HepG2 (cell line): ENCODE measurements around the gene PIAS1. TPM values are rescaled to one million over a fixed set of nuclear protein-coding genes. Genes with fewer than 3 reads are reported as not detected.
"Not testable (repeated sequence)": the region's sequence is repeated elsewhere in the genome, so short reads cannot be mapped to it uniquely, and the experiment has no call there.

Experiments
- ATAC-seq: fragments of 200-7000 bp; cut with Tn5 transposase; 3 replicates; pipeline ENCODE4 v1.9.1; 2020; ENCODE audit warnings: mild to moderate bottlenecking, moderate library complexity
- BruUV-seq: library from RNA; stranded (reverse); fragments of 400-500 nt; replicated peaks from 2 replicates; lab custom pipeline; 2021; lab: Mats Ljungman, UMichigan
- CTCF ChIA-PET: fragments of 300-600 bp; formaldehyde crosslinking; extraction: SDS; loops from one replicate; lab custom pipeline; 2021; ENCODE audit warnings: low total read pairs, inconsistent platforms, low intra/inter-chr PET ratio; lab: Yijun Ruan, JAX
- POLR2A ChIA-PET: fragments of 350-600 bp; sonication (Branson Sonifier 250); formaldehyde crosslinking; loops from one replicate; lab custom pipeline; 2020; ENCODE audit warnings: antibody characterized with exemption, inconsistent platforms; lab: Yijun Ruan, JAX
- DNase-seq: peaks from one replicate; pipeline ENCODE4 v3.0.0-alpha.2; 2015; ENCODE audit warnings: low spot score
- FAIRE-seq: peaks from 3 replicates; lab custom pipeline; 2011; peaks lifted over from hg19 to GRCh38; lab: Jason Lieb, UNC
- H2AFZ ChIP-seq: one replicate; pipeline ENCODE4 v1.6.1; 2011; ENCODE audit warnings: low read length, inconsistent platforms
- H3K27ac ChIP-seq: fragments of 300-600 bp; 3 replicates; pipeline ENCODE4 v1.8.0; 2011; ENCODE audit warnings: mixed run types, mild to moderate bottlenecking, mixed read lengths, low read length, inconsistent platforms; ENCODE audit not compliant: insufficient read depth; ENCODE audit errors: extremely low read length
- H3K27me3 ChIP-seq, 2 experiments: fragments of 200-600 bp in 1 of 2; 2 replicates in 1 of 2; 3 replicates in 1 of 2; pipeline versions ENCODE4 v1.6.0 to v1.8.0; 2011; ENCODE audit warnings: low read length in 2 of 2, mild to moderate bottlenecking in 2 of 2, moderate library complexity in 2 of 2, inconsistent platforms in 1 of 2; ENCODE audit not compliant: insufficient read depth in 2 of 2, control insufficient read depth in 1 of 2
- H3K36me3 ChIP-seq, 2 experiments: fragments of 200-600 bp in 1 of 2; replicated peaks in 1 of 2; 2 replicates in 1 of 2; 3 replicates in 1 of 2; pipeline versions ENCODE4 v1.5.1 to v1.8.0; 2011; ENCODE audit warnings: low read length in 2 of 2, inconsistent platforms in 1 of 2; ENCODE audit not compliant: insufficient read depth in 2 of 2, control insufficient read depth in 1 of 2
- H3K4me1 ChIP-seq: 2 replicates; pipeline ENCODE4 v1.5.1; 2012; ENCODE audit warnings: low read length, inconsistent platforms; ENCODE audit not compliant: insufficient read depth
- H3K4me2 ChIP-seq: 2 replicates; pipeline ENCODE4 v1.6.0; 2011; ENCODE audit warnings: low read depth, low read length, inconsistent platforms
- H3K4me3 ChIP-seq, 3 experiments: fragments of 200-600 bp in 1 of 3; sonication (generic), shearing (Covaris generic) in 1 of 3; replicated peaks in 1 of 3; 2 replicates each; pipeline ENCODE4 v1.5.1; 2011 to 2016; ENCODE audit warnings: low read length in 3 of 3, inconsistent platforms in 2 of 3, low read depth in 2 of 3, mild to moderate bottlenecking in 2 of 3, control low read depth in 1 of 3, mixed read lengths in 1 of 3; ENCODE audit not compliant: insufficient read depth in 1 of 3
- H3K79me2 ChIP-seq: one replicate; pipeline ENCODE4 v1.6.1; 2011; ENCODE audit warnings: low read length, inconsistent platforms; ENCODE audit not compliant: insufficient read depth
- H3K9ac ChIP-seq: 2 replicates; pipeline ENCODE4 v1.6.0; 2011; ENCODE audit warnings: mild to moderate bottlenecking, low read depth, low read length, inconsistent platforms; ENCODE audit not compliant: insufficient read depth
- H3K9me3 ChIP-seq: 2 replicates; pipeline ENCODE4 v1.5.1; 2012; ENCODE audit warnings: mild to moderate bottlenecking, low read length
- H4K20me1 ChIP-seq: 2 replicates; pipeline ENCODE4 v1.6.0; 2011; ENCODE audit warnings: inconsistent platforms, mild to moderate bottlenecking, low read length, moderate library complexity; ENCODE audit not compliant: insufficient read depth
- BORCS8-MEF2B ChIP-seq: sonication (generic); formaldehyde crosslinking; IDR thresholded peaks from 2 replicates; pipeline ENCODE4 v1.8.0; 2022; ENCODE audit warnings: mild to moderate bottlenecking, missing genetic modification reagents
- DNMT3B ChIP-seq: conservative IDR thresholded peaks from 2 replicates; pipeline ENCODE4 v1.6.1; 2016; ENCODE audit warnings: missing biosample characterization, control low read depth
- SAP130 ChIP-seq: IDR thresholded peaks from 2 replicates; pipeline ENCODE4 v1.6.1; 2016; ENCODE audit warnings: low read depth
- SOX13 ChIP-seq, 3 experiments: fragments of 450-650 bp in 1 of 3; sonication (generic) in 1 of 3; formaldehyde crosslinking in 1 of 3; IDR thresholded peaks in 2 of 3; conservative IDR thresholded peaks in 1 of 3; 2 replicates each; pipeline versions ENCODE4 v1.5.0 to v1.6.1; 2016 to 2020; ENCODE audit warnings: antibody characterized with exemption in 1 of 3, mild to moderate bottlenecking in 1 of 3, missing compliant biosample characterization in 1 of 3, missing genetic modification reagents in 1 of 3, moderate library complexity in 1 of 3
- SOX5 ChIP-seq: IDR thresholded peaks from 2 replicates; pipeline ENCODE4 v1.6.1; 2016; ENCODE audit warnings: borderline replicate concordance
- SOX6 ChIP-seq, 2 experiments: fragments of 450-650 bp in 1 of 2; sonication (generic) in 1 of 2; formaldehyde crosslinking in 1 of 2; IDR thresholded peaks; 2 replicates each; pipeline versions ENCODE4 v1.4.0 to v1.6.1; 2017 to 2020; ENCODE audit warnings: antibody characterized with exemption in 1 of 2, mild to moderate bottlenecking in 1 of 2, missing genetic modification reagents in 1 of 2
- TCF7 ChIP-seq: sonication (generic); IDR thresholded peaks from 2 replicates; pipeline ENCODE4 v1.6.1; 2016; ENCODE audit warnings: antibody characterized with exemption, low read depth
- ZNF253 ChIP-seq: sonication (generic); formaldehyde crosslinking; IDR thresholded peaks from 2 replicates; pipeline ENCODE4 v1.8.0; 2022; ENCODE audit warnings: mild to moderate bottlenecking, missing genetic modification reagents, borderline replicate concordance
- ZNF713 ChIP-seq: sonication (generic); formaldehyde crosslinking; IDR thresholded peaks from 2 replicates; pipeline ENCODE4 v1.4.0; 2020; ENCODE audit warnings: mild to moderate bottlenecking, missing genetic modification reagents
- WGBS: methylation state at CpG from one replicate; pipeline ENCODE4 v1.1.6; 2017; ENCODE audit warnings: low lambda C conversion rate; 5-methylcytosine and 5-hydroxymethylcytosine counted together
- in situ Hi-C: cut with HindIII; loops from 2 replicates; pipeline ENCODE4 v1.10.0; 2017; ENCODE audit warnings: low pct_unique_long_range_greater_than_20kb; ENCODE audit not compliant: extremely low pct_ligation_motif_present
- intact Hi-C: fragments of 100-400 bp; cut with micrococcal nuclease; formaldehyde crosslinking; loops from one replicate; pipeline ENCODE4 v1.10.0; 2022; ENCODE audit not compliant: unreplicated experiment
- polyA plus RNA-seq, 8 experiments: library from polyadenylated mRNA; depleted of rRNA in 3 of 8; stranded (reverse) in 7 of 8; unstranded in 1 of 8; fragments of >200 nt; fragmentation: Illumina TruSeq in 4 of 8; extraction: Trizol in 4 of 8; gene quantifications; 2 replicates each; pipeline versions ENCODE4 v1.2.1 to v1.2.3, GENCODE V29; 2011 to 2016; ENCODE audit warnings: low read depth in 4 of 8, missing spikeins in 1 of 8, mixed read lengths in 1 of 8; ENCODE audit not compliant: insufficient read depth in 1 of 8
- total RNA-seq, 5 experiments: library from RNA; depleted of rRNA; stranded (reverse); fragments of >200 nt; fragmentation: Illumina TruSeq; extraction: Trizol; gene quantifications; 2 replicates each; pipeline ENCODE4 v1.2.3, GENCODE V29; 2016; ENCODE audit warnings: low read depth in 1 of 5
- TF ChIP-seq, protein P1 (sequence below): sonication (generic); formaldehyde crosslinking; IDR thresholded peaks from 2 replicates; pipeline ENCODE4 v1.4.0; 2020; ENCODE audit warnings: mild to moderate bottlenecking, missing genetic modification reagents

The PIAS1 gene
- total and polyA plus RNA-seq, 2 of the 13 experiments (the other 11 are each of a cell fraction or from before 2014, with no cell fraction given): 20.7 to 33.7 TPM

- TF ChIP-seq, protein P1, sequence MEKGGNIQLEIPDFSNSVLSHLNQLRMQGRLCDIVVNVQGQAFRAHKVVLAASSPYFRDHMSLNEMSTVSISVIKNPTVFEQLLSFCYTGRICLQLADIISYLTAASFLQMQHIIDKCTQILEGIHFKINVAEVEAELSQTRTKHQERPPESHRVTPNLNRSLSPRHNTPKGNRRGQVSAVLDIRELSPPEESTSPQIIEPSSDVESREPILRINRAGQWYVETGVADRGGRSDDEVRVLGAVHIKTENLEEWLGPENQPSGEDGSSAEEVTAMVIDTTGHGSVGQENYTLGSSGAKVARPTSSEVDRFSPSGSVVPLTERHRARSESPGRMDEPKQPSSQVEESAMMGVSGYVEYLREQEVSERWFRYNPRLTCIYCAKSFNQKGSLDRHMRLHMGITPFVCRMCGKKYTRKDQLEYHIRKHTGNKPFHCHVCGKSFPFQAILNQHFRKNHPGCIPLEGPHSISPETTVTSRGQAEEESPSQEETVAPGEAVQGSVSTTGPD: no peak
- no peak for TF ChIP-seq DNMT3B (CRISPR knock-in tag)
- TF ChIP-seq ZNF253 (CRISPR knock-in tag): no peak
These were observed 2.9 kb downstream of the PIAS1 start (continued) for GRCh38 chr15:68057034-68057433.

- WGBS: 14% methylated on average over 6 of the region's 6 CpGs
- Histone ChIP-seq H3K4me1 (peaks cover 48% of the 10 kb centered on the region), H3K79me2 (peaks cover 80% of the 10 kb centered on the region), H3K9me3 (no peaks in the 10 kb centered on the region), H3K27me3 (no peaks in the 10 kb centered on the region), H3K36me3 (0 out of 5 replicates have a peak, but pooled peaks cover 0 to 3% of the 10 kb centered on the region in 2 experiments), H3K27ac (no peak overlapping the region), H2AFZ (no peak overlapping the region), H3K9ac (no peak overlapping the region), H3K4me2 (peak overlapping the region; percentile 86), H3K4me3 (peak overlapping the region in 1 of 3 experiments; percentile 1; a peak in 1 of 6 replicates), H4K20me1 (peaks cover 37% of the 10 kb centered on the region)
- intact Hi-C loops: loop anchor here (5.0 to 10.0 kb wide), 2 partner anchors 97 to 110 kb away; no protein-coding TSS in a partner anchor
- POLR2A ChIA-PET: no interaction called here
- CTCF ChIA-PET: no interaction called here
- FAIRE-seq (peak; percentile 80), ATAC-seq (no peak), DNase-seq (peak; percentile 28)
- TF ChIP-seq SOX13 (IDR thresholded peaks at IDR 0.05) (no peak), SOX13 (CRISPR knock-in tag; conservative IDR thresholded peaks at IDR 0.05 in 1 of 2, IDR thresholded peaks at IDR 0.05 in 1 of 2) (peak in 1 of 2 experiments; percentile 87; a peak in 2 of 4 replicates), TCF7 (0 out of 2 replicates have a peak, but pooled peaks have one; percentile 32), BORCS8-MEF2B (CRISPR knock-in tag) (no peak), SOX5 (CRISPR knock-in tag) (peak; percentile 74), SAP130 (0 out of 2 replicates have a peak, but pooled peaks have one; percentile 12), SOX6 (IDR thresholded peaks at IDR 0.05) (no peak), SOX6 (CRISPR knock-in tag; IDR thresholded peaks at IDR 0.05) (peak; percentile 28; the same call in 1 of the 2 replicates), ZNF713 (CRISPR knock-in tag) (no peak)
- no TSS peak for BruUV-seq
- in situ Hi-C loops: no loop called here
These were observed 3.6 kb downstream of the PIAS1 start for GRCh38 chr15:68057758-68058157.

DNA sequence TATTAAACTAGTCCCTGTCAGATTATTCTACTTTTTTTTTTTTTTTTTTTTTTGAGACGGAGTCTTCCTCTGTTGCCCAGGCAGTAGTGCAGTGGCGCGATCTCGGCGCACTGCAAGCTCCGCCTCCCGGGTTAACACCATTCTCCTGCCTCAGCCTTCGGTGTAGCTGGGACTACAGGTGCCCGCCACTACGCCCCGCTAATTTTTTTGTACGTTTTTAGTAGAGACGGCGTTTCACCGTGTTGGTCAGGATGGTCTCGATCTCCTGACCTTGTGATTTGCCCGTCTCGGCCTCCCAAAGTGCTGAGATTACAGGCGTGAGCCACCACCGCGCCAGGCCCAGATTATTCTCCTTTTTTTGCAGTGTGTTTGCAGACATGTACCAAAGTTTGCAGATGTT is 4.9 kb downstream of the PIAS1 start:
- WGBS: 98% methylated on average over 21 of the region's 21 CpGs
- in situ Hi-C loops: not testable (repeated sequence)

More for the DNA sequence above, 4.9 kb downstream of the PIAS1 start:
- ATAC-seq, FAIRE-seq, H3K27ac ChIP-seq, H3K4me2 ChIP-seq, H3K27me3 ChIP-seq, BruUV-seq, H3K4me3 ChIP-seq, H3K36me3 ChIP-seq, CTCF ChIA-PET, POLR2A ChIA-PET, H3K9ac ChIP-seq, H3K9me3 ChIP-seq, DNase-seq, H2AFZ ChIP-seq: not testable (repeated sequence)
- peaks cover 37% of the 10 kb centered on the region for H4K20me1 ChIP-seq
- intact Hi-C loops: loop anchor here (5.0 to 10.0 kb wide), 2 partner anchors 96 to 112 kb away; no protein-coding TSS in a partner anchor
- H3K79me2 ChIP-seq: peaks cover 92% of the 10 kb centered on the region
- H3K4me1 ChIP-seq: peaks cover 41% of the 10 kb centered on the region
